Measurements from ENCODE around the gene YIF1B.

YIF1B gene

GRCh38 chr19:38306236-38306635 is 9.5 kb downstream of the YIF1B start:
- FAIRE-seq: no peak

GRCh38 chr19:38304866-38305429 is 10.8 kb downstream of the YIF1B start:
- peak; percentile 75 for DNase-seq (ENCODE audit: low spot score)
- FAIRE-seq: no peak

More at GRCh38 chr19:38306236-38306635, 9.5 kb downstream of the YIF1B start:
- no peak for DNase-seq (ENCODE audit: low spot score)

DNA sequence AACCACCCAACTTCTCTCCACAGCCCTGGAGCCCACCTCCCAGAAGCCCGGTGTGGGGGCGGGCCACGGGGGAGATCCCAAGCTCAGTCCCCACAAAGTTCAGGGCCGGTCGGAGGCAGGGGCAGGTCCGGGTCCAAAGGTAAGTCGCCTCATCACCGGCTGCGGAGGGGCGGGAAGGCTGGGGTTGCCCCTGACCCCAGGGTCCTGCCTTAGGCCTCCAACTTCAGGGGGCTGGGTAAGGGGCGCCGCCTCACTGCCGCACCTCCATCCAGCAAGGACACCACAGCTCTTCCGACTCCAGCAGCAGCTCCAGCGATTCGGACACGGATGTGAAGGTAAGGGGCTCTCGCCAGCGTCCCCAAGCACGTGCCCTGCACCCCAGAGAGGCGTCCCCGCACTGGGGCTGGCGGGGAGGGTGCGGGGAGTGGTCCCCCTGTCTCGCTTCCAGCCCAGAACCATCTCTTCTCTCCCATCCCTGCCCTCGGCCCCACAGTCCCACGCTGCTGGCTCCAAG is 11.3 kb downstream of the YIF1B start:
- FAIRE-seq: no peak
- no peak for DNase-seq (ENCODE audit: low spot score)

DNA sequence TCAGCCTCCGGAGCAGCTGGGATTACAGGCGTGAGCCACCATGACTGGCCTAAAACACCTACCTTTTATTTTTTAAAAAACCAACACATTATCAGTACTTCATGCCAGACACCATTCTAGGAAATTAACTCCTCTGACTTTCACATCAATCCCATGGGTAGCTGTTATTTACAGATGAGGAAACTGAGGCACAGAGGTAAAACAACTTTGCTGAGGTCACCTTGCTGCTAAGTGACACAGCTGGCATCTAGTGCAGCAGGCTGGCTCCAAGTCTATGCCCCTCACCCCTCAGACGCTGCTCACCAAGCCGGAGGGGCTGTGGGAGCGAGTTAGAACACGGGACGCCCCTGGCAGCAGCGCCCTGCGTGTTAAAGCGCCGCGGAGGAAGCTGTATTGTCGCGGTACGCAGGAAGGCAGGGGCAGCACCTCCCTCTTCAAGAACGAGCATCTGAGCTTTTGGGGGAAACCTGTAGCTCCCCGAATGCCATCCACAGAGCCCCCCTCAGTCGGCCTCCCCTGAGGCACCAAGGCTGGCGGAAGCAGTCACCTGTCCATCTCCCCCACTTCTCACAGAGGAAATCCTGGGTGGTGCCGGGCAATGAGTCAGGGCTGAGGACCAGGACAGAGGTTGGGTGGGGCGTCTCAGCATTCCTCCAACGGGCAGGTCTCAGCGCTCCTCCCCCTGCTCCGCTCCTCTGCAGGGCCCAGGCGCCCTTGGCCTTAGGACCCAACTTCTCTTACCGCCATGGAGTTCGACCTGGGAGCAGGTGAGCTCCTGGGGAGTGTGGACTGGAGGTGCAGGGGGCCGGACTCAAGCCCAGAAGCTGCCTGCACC is 12.0 kb downstream of the YIF1B start, which contains the start of gene C19orf33:
TSS of gene C19orf33 (plus strand) at position 735 of the 835 bp plus-strand sequence. CDS start at position 746, 11 bp downstream.
- FAIRE-seq (no peak), DNase-seq (ENCODE audit: low spot score) (peak; percentile 54)

DNA sequence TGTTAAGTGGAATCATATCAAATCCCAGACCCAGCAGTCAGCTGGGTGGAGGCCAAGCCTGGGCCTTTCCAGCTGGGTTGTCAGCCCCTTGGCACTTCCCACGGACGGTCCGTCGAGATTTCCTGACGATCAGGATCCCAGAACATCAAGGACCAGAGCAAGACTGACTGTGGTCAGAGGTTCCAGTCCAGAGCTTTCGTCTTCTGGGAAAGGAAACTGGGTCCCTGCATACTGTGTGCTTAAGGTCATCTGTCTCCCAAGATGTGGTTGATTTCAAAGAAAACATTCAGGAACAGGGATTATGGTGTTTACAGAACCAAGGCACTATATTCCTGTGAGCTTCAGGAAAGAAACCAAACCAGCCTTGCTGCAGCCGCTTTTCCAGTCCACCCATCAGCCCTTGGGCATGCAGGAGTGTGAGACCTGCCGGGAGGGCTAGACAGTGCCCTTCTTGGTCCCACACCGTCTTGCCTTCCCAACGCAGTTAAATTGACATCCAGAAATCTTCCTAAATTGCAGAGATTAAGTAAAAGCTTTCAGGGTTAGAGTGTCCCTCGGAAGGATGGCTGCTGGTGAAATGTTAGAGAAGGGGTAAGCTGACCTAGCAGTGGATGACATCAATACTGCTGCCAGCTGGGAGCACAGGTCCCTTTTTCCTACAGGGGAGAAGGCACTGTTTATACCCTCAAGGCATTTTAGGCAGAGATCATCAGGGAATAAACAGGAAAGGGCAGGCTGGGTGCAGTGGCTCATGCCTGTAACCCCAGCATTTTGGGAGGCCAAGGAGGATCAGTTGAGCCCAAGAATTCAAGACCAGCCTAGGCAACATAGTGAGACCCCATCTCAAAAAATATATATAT is 16.7 kb downstream of the YIF1B start:
- FAIRE-seq (peak; percentile 95), DNase-seq (ENCODE audit: low spot score) (peak; percentile 89)

- no peak for FAIRE-seq
- no peak for DNase-seq (ENCODE audit: low spot score)
Measured at GRCh38 chr19:38294090-38294489, 21.7 kb downstream of the YIF1B start.

GRCh38 chr19:38293281-38293680 is 22.5 kb downstream of the YIF1B start:
- DNase-seq (ENCODE audit: low spot score) (no peak), FAIRE-seq (no peak)

- FAIRE-seq: no peak
- DNase-seq (ENCODE audit: low spot score): no peak
Measured at GRCh38 chr19:38291855-38292254, 23.9 kb downstream of the YIF1B start.

DNA sequence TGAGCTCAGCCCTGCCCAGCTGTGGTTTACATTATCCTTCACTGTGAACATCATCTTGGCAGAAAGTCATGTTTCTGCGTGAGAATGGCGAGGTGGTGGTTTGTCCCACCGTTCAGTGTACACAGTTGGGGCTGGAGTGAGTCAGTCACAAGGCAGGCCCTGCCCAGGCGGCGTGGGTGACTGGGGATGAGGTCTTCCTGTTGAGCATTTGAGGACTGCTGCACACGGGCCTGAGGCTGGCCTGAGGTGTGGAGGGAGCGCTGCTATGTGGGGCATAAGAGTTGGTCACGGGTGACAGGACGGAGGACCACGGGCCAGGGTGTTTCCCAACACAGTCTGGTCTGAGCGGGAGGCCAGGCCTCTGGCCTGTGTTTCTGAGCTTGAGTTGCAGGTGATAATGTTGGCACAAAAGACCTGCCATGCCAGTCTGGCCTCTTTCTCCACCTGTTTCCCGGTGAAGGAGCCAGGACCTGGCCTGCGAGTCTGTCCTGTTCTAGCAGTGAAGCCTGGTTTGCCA is 25.1 kb downstream of the YIF1B start:
- FAIRE-seq (peak; percentile 97), DNase-seq (ENCODE audit: low spot score) (peak; percentile 93)

- DNase-seq (ENCODE audit: low spot score) (no peak), FAIRE-seq (no peak)
Measured at GRCh38 chr19:38289955-38290354, 25.8 kb downstream of the YIF1B start.

GRCh38 chr19:38288123-38288855 is 27.5 kb downstream of the YIF1B start:
- FAIRE-seq: no peak
- no peak for DNase-seq (ENCODE audit: low spot score)

GRCh38 chr19:38287604-38288003 is 28.1 kb downstream of the YIF1B start:
- DNase-seq (ENCODE audit: low spot score): no peak
- no peak for FAIRE-seq

GRCh38 chr19:38285567-38285966 is 30.2 kb downstream of the YIF1B start:
- DNase-seq (ENCODE audit: low spot score) (no peak), FAIRE-seq (no peak)

GRCh38 chr19:38284422-38284821 is 31.3 kb downstream of the YIF1B start:
- FAIRE-seq: no peak

DNA sequence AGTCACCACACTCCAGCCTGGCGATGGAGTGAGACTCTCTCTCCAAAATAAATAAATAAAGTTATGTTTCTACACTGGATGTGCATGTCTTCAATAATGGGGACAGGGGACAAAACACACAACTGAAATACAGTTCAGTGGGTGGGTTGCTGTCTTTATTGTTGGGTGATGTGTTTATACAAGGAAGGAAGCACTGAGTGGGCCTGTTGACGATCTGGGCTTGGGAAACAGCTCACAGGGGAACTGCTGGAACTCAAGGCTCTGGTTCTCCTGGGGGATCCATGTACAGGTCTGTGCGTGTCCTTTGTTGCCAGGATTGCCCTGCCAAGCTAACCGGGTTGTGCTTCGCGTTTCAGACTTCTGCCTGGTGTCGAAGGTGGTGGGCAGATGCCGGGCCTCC is 32.5 kb downstream of the YIF1B start:
- no peak for DNase-seq (ENCODE audit: low spot score)
- FAIRE-seq: no peak

More at GRCh38 chr19:38284422-38284821, 31.3 kb downstream of the YIF1B start:
- DNase-seq (ENCODE audit: low spot score): no peak

DNA sequence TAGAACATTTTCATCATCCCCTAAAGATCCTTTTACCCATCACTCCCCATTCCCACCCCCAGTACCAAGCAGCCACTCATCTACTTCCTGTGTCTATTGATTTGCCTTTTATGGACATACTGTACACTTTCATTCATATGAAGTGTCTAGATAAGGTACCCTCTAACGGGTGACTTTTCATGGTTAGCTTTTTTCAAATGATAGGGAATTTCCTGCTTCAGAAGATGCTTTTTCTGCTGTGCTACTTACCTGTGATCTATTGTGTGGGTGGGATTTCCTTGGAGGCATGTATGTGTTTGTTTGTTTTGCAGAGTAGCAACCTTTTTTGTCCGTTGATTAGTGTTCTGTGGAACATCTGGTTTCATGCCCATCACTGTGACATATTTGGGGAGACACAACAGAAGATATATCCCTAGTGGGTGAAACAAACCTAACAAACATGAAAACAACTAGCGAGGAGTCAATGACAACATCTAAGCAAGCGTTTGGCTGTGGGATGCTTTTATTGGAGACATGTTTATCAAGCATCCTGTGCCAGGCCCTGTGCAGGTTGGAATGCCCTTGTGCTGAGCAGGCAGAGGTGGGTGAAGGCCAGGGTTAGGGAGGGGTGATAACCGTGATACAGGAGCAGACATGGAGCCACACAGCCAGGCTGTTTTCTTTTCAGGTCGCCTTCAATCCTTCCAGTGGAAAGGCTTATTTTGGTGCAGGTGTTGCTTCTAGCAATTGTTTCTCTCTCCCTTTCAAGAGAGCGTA is 33.8 kb downstream of the YIF1B start:
- FAIRE-seq: no peak

GRCh38 chr19:38280030-38280921 is 35.5 kb downstream of the YIF1B start:
- FAIRE-seq: no peak
- no peak for DNase-seq (ENCODE audit: low spot score)

More for the DNA sequence above, 33.8 kb downstream of the YIF1B start:
- DNase-seq (ENCODE audit: low spot score): no peak

GRCh38 chr19:38278751-38279150 is 37.0 kb downstream of the YIF1B start:
- DNase-seq (ENCODE audit: low spot score) (no peak), FAIRE-seq (no peak)
